Transverse colon (tissue), 4 donors: ENCODE measurements around the gene ZNF695. TPM values are rescaled to one million over a fixed set of nuclear protein-coding genes. Genes with fewer than 3 reads are reported as not detected.

Experiments used
- DNase-seq: peaks from one replicate; pipeline ENCODE4 v3.0.0-alpha.2; 2019
- H3K27ac ChIP-seq, 4 donors: fragments of 200-600 bp; sonication (generic); 2 replicates each; pipeline ENCODE4 v1.5.1; 2016 to 2018; ENCODE audit warnings: inconsistent platforms in 4 of 4
- H3K27me3 ChIP-seq: fragments of 200-600 bp; sonication (generic); 2 replicates; pipeline ENCODE4 v1.5.1; 2017; ENCODE audit warnings: inconsistent platforms
- H3K36me3 ChIP-seq, 4 donors: fragments of 200-600 bp; sonication (generic); 2 replicates each; pipeline ENCODE4 v1.5.1; 2017 to 2019; ENCODE audit warnings: inconsistent platforms in 4 of 4
- H3K4me1 ChIP-seq, 4 donors: fragments of 200-600 bp; sonication (generic); 2 replicates each; pipeline ENCODE4 v1.5.1; 2017 to 2020; ENCODE audit warnings: inconsistent platforms in 4 of 4
- H3K4me3 ChIP-seq, 4 donors: fragments of 200-600 bp; sonication (generic); 1 replicate in 1 of 4; 2 replicates in 3 of 4; pipeline versions ENCODE4 v1.5.1 to v1.6.1; 2017 to 2019; ENCODE audit warnings: inconsistent platforms in 4 of 4
- H3K9me3 ChIP-seq, 2 donors: fragments of 200-600 bp; sonication (generic); 2 replicates each; pipeline ENCODE4 v1.5.1; 2017 to 2019; ENCODE audit warnings: inconsistent platforms in 2 of 2
- CTCF ChIP-seq, 5 experiments: fragments of 200-600 bp in 3 of 5; fragments of 450-650 bp in 2 of 5; sonication (generic) in 3 of 5; IDR thresholded peaks; 1 replicate in 2 of 5; 2 replicates in 3 of 5; pipeline ENCODE4 v1.5.1; 2016 to 2017; ENCODE audit warnings: antibody characterized with exemption in 5 of 5, inconsistent platforms in 3 of 5, mild to moderate bottlenecking in 2 of 5, moderate library complexity in 1 of 5
- EP300 ChIP-seq: sonication (generic); formaldehyde crosslinking; IDR thresholded peaks from one replicate; pipeline ENCODE4 v1.6.1; 2017; ENCODE audit warnings: antibody characterized with exemption, low read depth
- POLR2A ChIP-seq: fragments of 450-650 bp; IDR thresholded peaks from one replicate; pipeline ENCODE4 v1.6.1; 2016; ENCODE audit warnings: antibody characterized with exemption, mild to moderate bottlenecking, moderate library complexity
- POLR2AphosphoS5 ChIP-seq, 3 donors: sonication (generic); formaldehyde crosslinking; IDR thresholded peaks; one replicate each; pipeline ENCODE4 v1.6.1; 2016; ENCODE audit warnings: antibody characterized with exemption in 3 of 3
- WGBS, 2 donors: methylation state at CpG; one replicate each; pipeline ENCODE4 v1.1.5; 2018; ENCODE audit warnings: low coverage in 1 of 2; 5-methylcytosine and 5-hydroxymethylcytosine counted together
- in situ Hi-C, 4 donors: fragments of 200-750 bp; cut with MboI; loops; one replicate each; pipeline versions ENCODE4 v1.15.0 to v1.15.1; 2017; ENCODE audit warnings: low sequenced_read_pairs in 3 of 4, low pct_ligation_motif_present in 1 of 4, low pct_unique_long_range_greater_than_20kb in 1 of 4
- intact Hi-C: fragments of 100-400 bp; cut with DNase I; formaldehyde crosslinking; loops from one replicate; pipeline ENCODE4 v1.15.1; 2023; ENCODE audit warnings: low total_unique reads
- total RNA-seq, 4 donors: library from RNA; depleted of rRNA; stranded (reverse); fragments of >200 nt; gene quantifications; one replicate each; pipeline ENCODE4 v1.1.0, GENCODE V29; 2016

Gene ZNF695
- total RNA-seq, 4 donors from 2014 or later: 0.16 to 11.7 (median 0.27) TPM; not detected in 1

DNA sequence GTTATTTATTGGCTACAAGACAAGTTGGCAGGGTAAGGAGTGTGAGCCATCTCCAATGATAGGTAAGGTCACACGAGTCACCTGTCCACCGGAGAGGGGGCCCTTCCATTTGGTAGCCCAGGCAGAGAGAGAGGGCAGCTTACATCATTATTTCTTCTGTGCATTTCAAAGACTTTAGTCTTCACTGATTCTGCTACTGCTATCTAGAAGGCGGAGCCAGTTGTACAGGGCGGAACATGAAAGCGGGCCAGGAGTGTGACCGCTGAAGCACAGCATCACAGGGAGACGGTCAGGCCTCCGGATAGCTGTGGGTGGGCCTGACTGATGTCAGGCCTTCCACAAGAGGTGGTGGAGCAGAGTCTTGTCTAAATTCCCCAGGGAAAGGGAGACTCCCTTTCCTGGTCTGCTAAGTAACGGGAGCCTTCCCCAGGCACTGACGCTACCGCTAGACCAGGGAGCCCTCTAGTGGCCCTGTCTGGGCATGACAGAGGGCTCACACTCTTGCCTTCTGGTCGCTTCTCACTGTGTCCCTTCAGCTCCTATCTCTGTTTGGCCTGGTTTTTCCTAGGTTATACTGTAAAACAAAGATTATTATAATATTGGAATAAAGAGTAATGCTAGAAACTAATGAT lies 36.7 kb downstream of the ZNF695 start:
- intact Hi-C loops (no loop called here), in situ Hi-C loops (no loop called here)
- Histone ChIP-seq H3K27ac (no peak overlapping the region), H3K9me3 (peaks cover 0 to 5% of the 10 kb centered on the region in 2 donors), H3K36me3 (no peaks in the 10 kb centered on the region), H3K27me3 (no peaks in the 10 kb centered on the region), H3K4me3 (no peak overlapping the region), H3K4me1 (no peaks in the 10 kb centered on the region)
- peak; percentile 42 for DNase-seq
- TF ChIP-seq POLR2AphosphoS5 (IDR thresholded peaks at IDR 0.05) (no peak), POLR2A (no peak), CTCF (IDR thresholded peaks at IDR 0.05) (peak; percentile 52 to 65 (median 63))
- 78 to 100% methylated on average over 1 to 12 of the region's 12 CpGs for WGBS, 2 donors

DNA sequence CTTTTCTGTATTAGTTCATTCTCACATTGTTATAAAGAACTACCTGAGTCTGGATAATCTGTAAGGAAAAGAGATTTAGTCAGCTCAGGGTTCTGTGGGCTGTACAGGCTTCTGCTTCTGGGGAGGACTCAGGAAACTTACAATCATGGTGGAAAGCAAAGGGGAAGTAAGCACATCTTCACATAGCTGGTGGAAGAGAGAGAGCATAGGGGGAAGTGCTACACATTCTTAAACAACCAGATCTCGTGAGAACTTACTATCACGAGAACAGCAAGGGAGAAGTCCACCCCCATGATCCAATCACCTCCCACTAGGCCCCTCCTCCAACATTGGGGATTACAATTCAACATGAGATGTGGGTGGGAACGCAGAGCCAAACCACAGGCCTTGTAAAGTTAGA lies 38.2 kb downstream of the ZNF695 start:
- in situ Hi-C loops: no loop called here
- Histone ChIP-seq H3K36me3 (no peaks in the 10 kb centered on the region), H3K4me1 (no peaks in the 10 kb centered on the region), H3K27me3 (no peaks in the 10 kb centered on the region), H3K9me3 (no peaks in the 10 kb centered on the region), H3K4me3 (no peak overlapping the region), H3K27ac (no peak overlapping the region)
- 81% methylated on average over 3 of the region's 3 CpGs; no CpG with 5 or more reads in 1 of the 2 donors for WGBS, 2 donors
- intact Hi-C loops: no loop called here
- DNase-seq: no peak
- TF ChIP-seq CTCF (IDR thresholded peaks at IDR 0.05) (no peak), EP300 (no peak), POLR2AphosphoS5 (IDR thresholded peaks at IDR 0.05) (no peak), POLR2A (no peak)

GRCh38 chr1:246966502-246966901 lies 41.4 kb downstream of the ZNF695 start:
- intact Hi-C loops (no loop called here), in situ Hi-C loops (no loop called here)
- TF ChIP-seq CTCF (IDR thresholded peaks at IDR 0.05): no peak
- no peak for TF ChIP-seq EP300
- TF ChIP-seq POLR2AphosphoS5 (IDR thresholded peaks at IDR 0.05): no peak
- no peaks in the 10 kb centered on the region for H3K36me3 ChIP-seq
- DNase-seq: no peak
- no peak overlapping the region for H3K4me3 ChIP-seq
- WGBS, 2 donors: 98 to 100% methylated on average over 1 to 2 of the region's 2 CpGs
- no peak overlapping the region for H3K27ac ChIP-seq
- no peaks in the 10 kb centered on the region for H3K27me3 ChIP-seq
- no peaks in the 10 kb centered on the region for H3K4me1 ChIP-seq
- no peaks in the 10 kb centered on the region for H3K9me3 ChIP-seq

DNA sequence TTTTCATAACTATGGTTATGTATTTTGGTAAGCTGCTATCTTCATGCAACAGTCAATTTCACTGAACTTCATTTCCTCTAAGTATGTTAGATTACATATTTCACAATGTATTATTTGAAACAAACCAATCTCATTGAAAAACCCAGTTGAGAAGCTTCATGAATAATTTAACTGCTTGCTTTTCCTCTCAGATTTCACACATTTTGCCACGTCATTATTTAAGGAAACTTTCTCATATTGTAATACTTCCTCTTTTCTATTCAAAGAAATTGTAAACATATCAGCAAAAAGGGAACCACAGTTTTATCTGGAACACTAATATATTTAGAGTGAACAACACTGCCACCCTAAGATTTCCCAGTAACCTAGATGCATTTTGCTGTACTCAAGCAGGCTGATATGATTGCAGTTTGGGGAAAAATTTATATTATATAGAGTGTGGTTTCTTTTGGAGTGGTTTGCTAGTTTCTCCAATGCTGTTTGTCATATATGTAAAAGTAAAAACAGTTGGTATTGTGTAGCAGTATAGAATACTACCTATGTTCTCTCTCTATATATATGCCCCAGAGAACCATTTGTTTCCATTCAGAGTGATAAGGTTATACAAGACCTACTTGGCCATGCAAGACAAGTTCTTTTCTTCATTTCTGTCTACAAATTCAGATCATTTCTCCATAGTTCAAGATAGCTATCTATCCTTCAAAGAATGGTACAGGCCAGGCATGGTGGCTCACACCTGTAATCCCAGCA lies 47.7 kb downstream of the ZNF695 start:
- no peak overlapping the region for H3K4me3 ChIP-seq
- H3K27me3 ChIP-seq: no peaks in the 10 kb centered on the region
- no peaks in the 10 kb centered on the region for H3K9me3 ChIP-seq
- no peaks in the 10 kb centered on the region for H3K36me3 ChIP-seq
- 31 to 59% methylated on average over 1 of the region's 1 CpG for WGBS, 2 donors
- TF ChIP-seq CTCF (IDR thresholded peaks at IDR 0.05): no peak
- no peak for TF ChIP-seq EP300
- H3K27ac ChIP-seq: peak overlapping the region in 1 of 4 donors; percentile 7
- in situ Hi-C loops (no loop called here), intact Hi-C loops (no loop called here)
- no peaks in the 10 kb centered on the region for H3K4me1 ChIP-seq
- DNase-seq: no peak
